AG04450 (cell line): ENCODE data around the gene ESPL1. TPM values are rescaled to one million over a fixed set of nuclear protein-coding genes. Genes with fewer than 3 reads are reported as not detected.
A peak's percentile ranks its signal among the peaks of the same experiment; 100 is the strongest.

Source experiments
- CTCF ChIA-PET: fragments of 300-600, 350-600 bp; formaldehyde crosslinking; extraction: SDS; loops from one replicate; lab custom pipeline; 2022; ENCODE audit warnings: antibody characterized with exemption, inconsistent platforms; lab: Charles Lee
- POLR2A ChIA-PET: fragments of 350-600 bp; formaldehyde crosslinking; extraction: SDS; loops from one replicate; lab custom pipeline; 2021; ENCODE audit warnings: antibody characterized with exemption, inconsistent platforms; lab: Yijun Ruan, JAX
- DNase-seq: peaks from one replicate; pipeline ENCODE4 v3.0.0-alpha.2; 2011; ENCODE audit warnings: low read depth, low spot score
- H3K27ac ChIP-seq: one replicate; pipeline ENCODE4 v1.5.1; 2012; ENCODE audit warnings: low read depth, low read length, control low read depth
- H3K27me3 ChIP-seq: one replicate; pipeline ENCODE4 v1.6.0; 2012; ENCODE audit warnings: low read length; ENCODE audit not compliant: control insufficient read depth, insufficient read depth
- H3K4me3 ChIP-seq: 2 replicates; pipeline ENCODE4 v1.5.1; 2011; ENCODE audit warnings: mild to moderate bottlenecking, low read depth, low read length, control low read depth
- H3K9me3 ChIP-seq: 2 replicates; pipeline ENCODE4 v1.5.1; 2012; ENCODE audit warnings: low read length; ENCODE audit not compliant: control insufficient read depth, insufficient read depth
- CTCF ChIP-seq: IDR thresholded peaks from 2 replicates; pipeline ENCODE4 v1.5.1; 2011; ENCODE audit warnings: low read depth, low read length, control low read depth, inconsistent platforms
- polyA plus RNA-seq: library from polyadenylated mRNA; depleted of rRNA; stranded (reverse); fragments of >200 nt; gene quantifications from 2 replicates; pipeline ENCODE4 v1.2.3, GENCODE V29; 2011

ESPL1 gene
- polyA plus RNA-seq, 1 experiment: 1.6 TPM

- ChIA-PET POLR2A (no interaction called here), CTCF (interaction anchor here (0.6 to 16.4 kb wide), 10 partner anchors 9 to 216 kb away, joined by 3 to 183 read pairs (median 6); partner anchors contain the start of gene AAAS)
- H3K9me3 ChIP-seq: no peaks in the 10 kb centered on the region
- no peak overlapping the region for H3K4me3 ChIP-seq
- peak overlapping the region; percentile 21 for H3K27ac ChIP-seq
- no peaks in the 10 kb centered on the region for H3K27me3 ChIP-seq
- TF ChIP-seq CTCF: no peak
- no peak for DNase-seq
These were observed 20.2 kb downstream of the ESPL1 start for GRCh38 chr12:53288322-53288721.

- POLR2A ChIA-PET: no interaction called here
- DNase-seq: no peak
These were observed 21.8 kb downstream of the ESPL1 start for GRCh38 chr12:53289891-53290290.

DNA sequence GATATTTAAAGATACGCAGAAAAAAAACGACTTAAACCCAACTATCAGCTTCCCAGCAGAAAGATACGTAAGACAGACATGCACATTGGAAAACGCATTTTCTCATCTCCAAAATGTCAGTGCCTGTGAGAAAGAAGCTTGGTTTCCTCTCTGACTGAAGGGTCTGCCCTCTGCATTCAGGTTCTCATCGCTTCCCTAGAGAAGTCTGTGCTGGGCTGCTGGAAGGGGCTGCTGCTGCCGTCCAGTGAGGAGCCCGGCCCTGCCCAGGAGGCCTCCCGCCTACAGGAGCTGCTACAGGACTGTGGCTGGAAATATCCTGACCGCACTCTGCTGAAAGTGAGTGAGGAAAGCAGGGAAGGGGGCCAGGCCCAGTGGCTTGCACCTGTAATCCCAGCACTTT, 22.6 kb downstream of the ESPL1 start:
- Histone ChIP-seq H3K9me3 (no peaks in the 10 kb centered on the region), H3K27me3 (no peaks in the 10 kb centered on the region), H3K4me3 (no peak overlapping the region), H3K27ac (peak overlapping the region; percentile 3)
- no peak for TF ChIP-seq CTCF
- ChIA-PET POLR2A (interaction anchor here (1.3 kb wide), 1 partner anchor 9 kb away, joined by 3 read pairs; the partner anchor contains the start of gene MYG1), CTCF (interaction anchor here (0.9 to 16.4 kb wide), 5 partner anchors 9 to 116 kb away, joined by 3 to 183 read pairs (median 3); partner anchors contain the start of gene AAAS)
- no peak for DNase-seq

More at GRCh38 chr12:53289891-53290290, 21.8 kb downstream of the ESPL1 start:
- H3K27me3 ChIP-seq: no peaks in the 10 kb centered on the region
- TF ChIP-seq CTCF: no peak
- H3K27ac ChIP-seq: no peak overlapping the region
- H3K9me3 ChIP-seq: no peaks in the 10 kb centered on the region
- no peak overlapping the region for H3K4me3 ChIP-seq
- CTCF ChIA-PET: interaction anchor here (1.0 to 16.4 kb wide), 3 partner anchors 32 to 115 kb away, joined by 3 to 183 read pairs (median 6); partner anchors contain the start of gene AAAS

- ChIA-PET CTCF (interaction anchor here (8.4 to 16.4 kb wide), 2 partner anchors 30 to 79 kb away, joined by 80 to 183 read pairs; partner anchors contain the start of gene AAAS), POLR2A (interaction anchor here (0.5 kb wide), 1 partner anchor 73 kb away, joined by 3 read pairs; no protein-coding TSS in a partner anchor)
- no peaks in the 10 kb centered on the region for H3K9me3 ChIP-seq
- DNase-seq: no peak
- H3K27ac ChIP-seq: no peak overlapping the region
- H3K27me3 ChIP-seq: no peaks in the 10 kb centered on the region
- H3K4me3 ChIP-seq: no peak overlapping the region
- no peak for TF ChIP-seq CTCF
These were observed 24.3 kb downstream of the ESPL1 start for GRCh38 chr12:53292426-53292825.
